SK-N-SH treated with all-trans-retinoic acid at 6 μM for 48 hours (cell line): ENCODE measurements around the gene MYRF.
A peak's percentile ranks its signal among the peaks of the same experiment; 100 is the strongest.

Source experiments
- ATAC-seq: fragments of 200-7000 bp; cut with Tn5 transposase; 3 replicates; pipeline ENCODE4 v1.9.1; 2020; ENCODE audit warnings: mild to moderate bottlenecking, moderate library complexity
- ARNTL ChIP-seq: fragments of 450-650 bp; formaldehyde crosslinking; IDR thresholded peaks from 2 replicates; pipeline ENCODE4 v1.5.0; 2020; ENCODE audit warnings: low read depth, mild to moderate bottlenecking, moderate library complexity, borderline replicate concordance
- BACH2 ChIP-seq: fragments of 250-450 bp; sonication (Bioruptor Pico); IDR thresholded peaks from 2 replicates; pipeline ENCODE4 v1.9.0; 2021; ENCODE audit warnings: mild to moderate bottlenecking, borderline replicate concordance
- CSDC2 ChIP-seq: fragments of 250-450 bp; sonication (Bioruptor Pico); IDR thresholded peaks from 2 replicates; pipeline ENCODE4 v1.5.0; 2020; ENCODE audit warnings: mild to moderate bottlenecking, moderate library complexity
- ESRRG ChIP-seq: fragments of 250-450 bp; sonication (Bioruptor Pico); IDR thresholded peaks from 2 replicates; pipeline ENCODE4 v1.6.1; 2021; ENCODE audit warnings: mild to moderate bottlenecking
- GLIS3 ChIP-seq: fragments of 250-450 bp; sonication (Bioruptor Pico); IDR thresholded peaks from 2 replicates; pipeline ENCODE4 v1.5.0; 2020; ENCODE audit warnings: mild to moderate bottlenecking, moderate library complexity
- ISL1 ChIP-seq: fragments of 250-450 bp; sonication (Bioruptor Pico); IDR thresholded peaks from 2 replicates; pipeline ENCODE4 v2.1.2; 2022; ENCODE audit warnings: mild to moderate bottlenecking, moderate library complexity
- OSR1 ChIP-seq: fragments of 250-450 bp; sonication (Bioruptor Pico); IDR thresholded peaks from 2 replicates; pipeline ENCODE4 v1.8.0; 2022; ENCODE audit warnings: moderate library complexity, mild to moderate bottlenecking, inconsistent platforms
- PPARA ChIP-seq: fragments of 250-450 bp; sonication (Bioruptor Pico); IDR thresholded peaks from 2 replicates; pipeline ENCODE4 v1.5.0; 2020; ENCODE audit warnings: mild to moderate bottlenecking, borderline replicate concordance
- RARB ChIP-seq: fragments of 250-450 bp; sonication (Bioruptor Pico); IDR thresholded peaks from 2 replicates; pipeline ENCODE4 v1.8.0; 2021; ENCODE audit warnings: mild to moderate bottlenecking, moderate library complexity
- SNAI2 ChIP-seq: fragments of 250-450 bp; sonication (Bioruptor Pico); IDR thresholded peaks from 2 replicates; pipeline ENCODE4 v1.5.0; 2020; ENCODE audit warnings: mild to moderate bottlenecking, moderate library complexity
- TCF4 ChIP-seq: fragments of 250-450 bp; sonication (Bioruptor Pico); IDR thresholded peaks from 2 replicates; pipeline ENCODE4 v1.8.0; 2021; ENCODE audit warnings: mild to moderate bottlenecking, moderate library complexity, borderline replicate concordance
- TOX ChIP-seq: fragments of 250-450 bp; sonication (Bioruptor Pico); IDR thresholded peaks from 2 replicates; pipeline ENCODE4 v1.8.0; 2021; ENCODE audit warnings: mild to moderate bottlenecking, moderate library complexity, borderline replicate concordance
- ZFP30 ChIP-seq: fragments of 450-650 bp; formaldehyde crosslinking; IDR thresholded peaks from 2 replicates; pipeline ENCODE4 v1.5.0; 2022; ENCODE audit warnings: mild to moderate bottlenecking, moderate library complexity
- ZNF565 ChIP-seq: fragments of 450-650 bp; formaldehyde crosslinking; conservative IDR thresholded peaks from 2 replicates; pipeline ENCODE4 v1.5.0; 2020; ENCODE audit warnings: low read depth, mild to moderate bottlenecking, moderate library complexity
- ZNF70 ChIP-seq: fragments of 450-650 bp; formaldehyde crosslinking; IDR thresholded peaks from 2 replicates; pipeline ENCODE4 v1.5.0; 2020; ENCODE audit warnings: mild to moderate bottlenecking, moderate library complexity
- ZNF8 ChIP-seq: fragments of 450-650 bp; formaldehyde crosslinking; IDR thresholded peaks from 2 replicates; pipeline ENCODE4 v1.5.0; 2020; ENCODE audit warnings: mild to moderate bottlenecking, moderate library complexity
- TF ChIP-seq, protein P1 (sequence below): fragments of 250-450 bp; sonication (Bioruptor Pico); IDR thresholded peaks from 2 replicates; pipeline ENCODE4 v1.8.0; 2021; ENCODE audit warnings: low read depth, mild to moderate bottlenecking, moderate library complexity, borderline replicate concordance
- TF ChIP-seq, protein P2 (sequence below): fragments of 250-450 bp; sonication (Bioruptor Pico); IDR thresholded peaks from 2 replicates; pipeline ENCODE4 v1.5.1; 2021; ENCODE audit warnings: mild to moderate bottlenecking, moderate library complexity
- TF ChIP-seq, protein P3 (sequence below): fragments of 250-450 bp; sonication (Bioruptor Pico); IDR thresholded peaks from 2 replicates; pipeline ENCODE4 v1.5.1; 2020; ENCODE audit warnings: low read depth, mild to moderate bottlenecking, moderate library complexity

MYRF gene

DNA sequence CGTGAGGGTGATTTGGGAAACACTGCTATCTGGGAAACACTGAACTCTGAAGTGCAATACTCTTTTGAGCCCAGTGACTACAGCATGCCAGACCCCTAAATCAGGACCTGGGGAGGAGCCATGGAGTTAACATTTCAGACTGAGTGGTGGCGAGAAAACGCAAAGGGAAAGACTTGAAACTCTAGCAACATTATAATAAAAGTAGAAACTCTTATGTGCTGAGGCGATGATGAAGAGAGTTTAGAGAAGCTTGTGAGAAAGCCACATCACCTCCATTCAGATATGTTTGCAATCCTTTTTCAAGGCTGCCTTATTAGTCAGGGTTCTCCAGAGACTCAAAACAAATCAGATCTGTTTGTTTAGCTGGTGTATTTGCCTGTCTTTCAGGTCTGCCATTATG is 42.1 kb downstream of the MYRF start:
- ATAC-seq, result no peak
- no peak for TF ChIP-seq SNAI2 (CRISPR knock-in tag)
- TF ChIP-seq RARB, result no peak
- TF ChIP-seq ZNF8 (CRISPR knock-in tag), result no peak
- TF ChIP-seq, all 23 proteins: peak for 0

DNA sequence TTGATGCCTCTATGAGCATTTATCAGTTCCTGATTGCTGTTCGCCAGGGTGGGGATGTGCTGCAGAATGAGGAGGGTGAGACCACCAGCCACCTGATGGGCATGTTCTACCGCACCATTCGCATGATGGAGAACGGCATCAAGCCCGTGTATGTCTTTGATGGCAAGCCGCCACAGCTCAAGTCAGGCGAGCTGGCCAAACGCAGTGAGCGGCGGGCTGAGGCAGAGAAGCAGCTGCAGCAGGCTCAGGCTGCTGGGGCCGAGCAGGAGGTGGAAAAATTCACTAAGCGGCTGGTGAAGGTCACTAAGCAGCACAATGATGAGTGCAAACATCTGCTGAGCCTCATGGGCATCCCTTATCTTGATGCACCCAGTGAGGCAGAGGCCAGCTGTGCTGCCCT is 43.0 kb downstream of the MYRF start:
- no peak for ATAC-seq
- TF ChIP-seq, protein P1, sequence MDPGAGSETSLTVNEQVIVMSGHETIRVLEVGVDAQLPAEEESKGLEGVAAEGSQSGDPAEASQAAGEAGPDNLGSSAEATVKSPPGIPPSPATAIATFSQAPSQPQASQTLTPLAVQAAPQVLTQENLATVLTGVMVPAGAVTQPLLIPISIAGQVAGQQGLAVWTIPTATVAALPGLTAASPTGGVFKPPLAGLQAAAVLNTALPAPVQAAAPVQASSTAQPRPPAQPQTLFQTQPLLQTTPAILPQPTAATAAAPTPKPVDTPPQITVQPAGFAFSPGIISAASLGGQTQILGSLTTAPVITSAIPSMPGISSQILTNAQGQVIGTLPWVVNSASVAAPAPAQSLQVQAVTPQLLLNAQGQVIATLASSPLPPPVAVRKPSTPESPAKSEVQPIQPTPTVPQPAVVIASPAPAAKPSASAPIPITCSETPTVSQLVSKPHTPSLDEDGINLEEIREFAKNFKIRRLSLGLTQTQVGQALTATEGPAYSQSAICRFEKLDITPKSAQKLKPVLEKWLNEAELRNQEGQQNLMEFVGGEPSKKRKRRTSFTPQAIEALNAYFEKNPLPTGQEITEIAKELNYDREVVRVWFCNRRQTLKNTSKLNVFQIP, result no peak
- TF ChIP-seq TOX (CRISPR knock-in tag) (no peak), ARNTL (CRISPR knock-in tag) (no peak)

DNA sequence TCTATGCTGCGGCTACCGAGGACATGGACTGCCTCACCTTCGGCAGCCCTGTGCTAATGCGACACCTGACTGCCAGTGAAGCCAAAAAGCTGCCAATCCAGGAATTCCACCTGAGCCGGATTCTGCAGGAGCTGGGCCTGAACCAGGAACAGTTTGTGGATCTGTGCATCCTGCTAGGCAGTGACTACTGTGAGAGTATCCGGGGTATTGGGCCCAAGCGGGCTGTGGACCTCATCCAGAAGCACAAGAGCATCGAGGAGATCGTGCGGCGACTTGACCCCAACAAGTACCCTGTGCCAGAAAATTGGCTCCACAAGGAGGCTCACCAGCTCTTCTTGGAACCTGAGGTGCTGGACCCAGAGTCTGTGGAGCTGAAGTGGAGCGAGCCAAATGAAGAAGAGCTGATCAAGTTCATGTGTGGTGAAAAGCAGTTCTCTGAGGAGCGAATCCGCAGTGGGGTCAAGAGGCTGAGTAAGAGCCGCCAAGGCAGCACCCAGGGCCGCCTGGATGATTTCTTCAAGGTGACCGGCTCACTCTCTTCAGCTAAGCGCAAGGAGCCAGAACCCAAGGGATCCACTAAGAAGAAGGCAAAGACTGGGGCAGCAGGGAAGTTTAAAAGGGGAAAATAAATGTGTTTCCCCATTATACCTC is 43.6 kb downstream of the MYRF start:
- no peak for ATAC-seq
- no peak for TF ChIP-seq TCF4 (CRISPR knock-in tag)
- TF ChIP-seq TOX (CRISPR knock-in tag), result no peak
- TF ChIP-seq BACH2 (CRISPR knock-in tag), result no peak
- TF ChIP-seq, protein P2, sequence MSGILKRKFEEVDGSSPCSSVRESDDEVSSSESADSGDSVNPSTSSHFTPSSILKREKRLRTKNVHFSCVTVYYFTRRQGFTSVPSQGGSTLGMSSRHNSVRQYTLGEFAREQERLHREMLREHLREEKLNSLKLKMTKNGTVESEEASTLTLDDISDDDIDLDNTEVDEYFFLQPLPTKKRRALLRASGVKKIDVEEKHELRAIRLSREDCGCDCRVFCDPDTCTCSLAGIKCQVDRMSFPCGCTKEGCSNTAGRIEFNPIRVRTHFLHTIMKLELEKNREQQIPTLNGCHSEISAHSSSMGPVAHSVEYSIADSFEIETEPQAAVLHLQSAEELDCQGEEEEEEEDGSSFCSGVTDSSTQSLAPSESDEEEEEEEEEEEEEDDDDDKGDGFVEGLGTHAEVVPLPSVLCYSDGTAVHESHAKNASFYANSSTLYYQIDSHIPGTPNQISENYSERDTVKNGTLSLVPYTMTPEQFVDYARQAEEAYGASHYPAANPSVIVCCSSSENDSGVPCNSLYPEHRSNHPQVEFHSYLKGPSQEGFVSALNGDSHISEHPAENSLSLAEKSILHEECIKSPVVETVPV, result no peak
- TF ChIP-seq ZNF8 (CRISPR knock-in tag), result no peak
- TF ChIP-seq SNAI2 (CRISPR knock-in tag), result no peak
- TF ChIP-seq ZNF565, result no peak
- TF ChIP-seq ESRRG (CRISPR knock-in tag), result no peak
- TF ChIP-seq ISL1 (CRISPR knock-in tag), result no peak
- TF ChIP-seq ZNF70 (CRISPR knock-in tag), result no peak
- TF ChIP-seq GLIS3, result no peak
- TF ChIP-seq, protein P3, sequence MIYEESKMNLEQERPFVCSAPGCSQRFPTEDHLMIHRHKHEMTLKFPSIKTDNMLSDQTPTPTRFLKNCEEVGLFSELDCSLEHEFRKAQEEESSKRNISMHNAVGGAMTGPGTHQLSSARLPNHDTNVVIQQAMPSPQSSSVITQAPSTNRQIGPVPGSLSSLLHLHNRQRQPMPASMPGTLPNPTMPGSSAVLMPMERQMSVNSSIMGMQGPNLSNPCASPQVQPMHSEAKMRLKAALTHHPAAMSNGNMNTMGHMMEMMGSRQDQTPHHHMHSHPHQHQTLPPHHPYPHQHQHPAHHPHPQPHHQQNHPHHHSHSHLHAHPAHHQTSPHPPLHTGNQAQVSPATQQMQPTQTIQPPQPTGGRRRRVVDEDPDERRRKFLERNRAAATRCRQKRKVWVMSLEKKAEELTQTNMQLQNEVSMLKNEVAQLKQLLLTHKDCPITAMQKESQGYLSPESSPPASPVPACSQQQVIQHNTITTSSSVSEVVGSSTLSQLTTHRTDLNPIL, result no peak
- TF ChIP-seq RARB, result no peak
- TF ChIP-seq, all 23 proteins: peak for 0

DNA sequence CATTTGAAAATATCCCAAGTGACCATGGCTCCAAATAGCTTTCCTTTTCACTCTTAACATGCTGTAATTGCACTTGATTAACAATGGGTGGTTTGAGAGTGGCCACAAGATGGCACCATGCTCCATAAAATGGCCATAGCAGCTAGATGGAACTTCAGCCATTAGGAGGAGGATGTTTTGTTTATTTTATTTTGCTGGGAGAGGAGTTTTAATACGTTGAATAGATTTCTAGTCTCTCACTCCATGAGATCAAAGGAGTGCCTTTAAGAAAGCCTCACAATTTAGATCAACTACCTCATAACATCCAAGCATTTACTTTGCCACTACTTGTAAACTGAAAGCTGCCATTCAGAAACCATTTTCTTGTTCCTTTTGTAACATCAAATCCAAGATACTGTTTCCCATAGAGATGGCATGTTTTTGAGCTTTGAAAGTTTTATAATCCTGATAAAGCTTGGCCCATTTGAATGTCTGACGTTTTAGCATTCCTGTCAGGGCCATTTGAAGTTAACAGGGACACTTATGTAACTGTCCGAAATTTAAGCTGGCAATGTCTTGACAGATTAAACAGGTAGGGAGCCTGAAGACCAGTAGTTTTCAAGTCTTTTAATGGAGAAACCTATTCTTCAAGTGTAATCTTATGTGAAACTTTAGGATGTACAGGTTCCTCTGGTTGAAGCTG is 45.0 kb downstream of the MYRF start:
- TF ChIP-seq ISL1 (CRISPR knock-in tag), result no peak
- no peak for TF ChIP-seq ARNTL (CRISPR knock-in tag)
- TF ChIP-seq OSR1 (CRISPR knock-in tag), result no peak
- no peak for TF ChIP-seq CSDC2 (CRISPR knock-in tag)
- no peak for TF ChIP-seq BACH2 (CRISPR knock-in tag)
- no peak for TF ChIP-seq ESRRG (CRISPR knock-in tag)
- TF ChIP-seq RARB, result no peak
- peak; percentile 54 for ATAC-seq

DNA sequence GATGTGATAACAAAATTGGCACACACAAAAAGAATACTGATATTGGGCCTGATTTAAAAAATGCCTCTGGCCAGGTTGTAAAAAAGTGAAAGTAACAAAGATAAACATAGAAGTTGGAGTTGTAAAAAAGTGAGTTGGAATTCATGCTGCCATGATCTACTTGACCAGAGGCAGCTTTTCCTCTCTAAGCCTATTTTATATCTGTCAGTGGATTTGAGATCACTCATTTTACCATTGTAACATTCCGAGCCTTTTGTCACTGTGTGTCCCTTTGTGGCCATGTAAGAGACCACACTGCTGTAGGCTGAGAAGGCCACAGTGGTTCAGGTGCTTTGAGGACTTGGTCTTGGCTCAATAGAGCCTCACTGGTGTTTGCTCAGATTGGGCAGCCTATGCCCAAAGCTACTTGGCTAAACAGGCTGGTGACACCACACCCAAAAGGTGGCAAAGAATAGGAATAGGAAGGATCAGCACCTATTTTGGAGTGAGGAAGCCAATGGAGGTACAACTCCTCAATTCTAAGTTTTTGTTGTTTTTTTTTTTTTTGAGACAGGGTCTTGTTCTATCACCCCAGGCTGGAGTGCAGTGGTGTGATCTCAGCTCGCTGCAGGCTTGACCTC is 47.3 kb downstream of the MYRF start:
- TF ChIP-seq ISL1 (CRISPR knock-in tag) (no peak), ESRRG (CRISPR knock-in tag) (no peak), OSR1 (CRISPR knock-in tag) (no peak), ARNTL (CRISPR knock-in tag) (no peak)
- ATAC-seq, result no peak

DNA sequence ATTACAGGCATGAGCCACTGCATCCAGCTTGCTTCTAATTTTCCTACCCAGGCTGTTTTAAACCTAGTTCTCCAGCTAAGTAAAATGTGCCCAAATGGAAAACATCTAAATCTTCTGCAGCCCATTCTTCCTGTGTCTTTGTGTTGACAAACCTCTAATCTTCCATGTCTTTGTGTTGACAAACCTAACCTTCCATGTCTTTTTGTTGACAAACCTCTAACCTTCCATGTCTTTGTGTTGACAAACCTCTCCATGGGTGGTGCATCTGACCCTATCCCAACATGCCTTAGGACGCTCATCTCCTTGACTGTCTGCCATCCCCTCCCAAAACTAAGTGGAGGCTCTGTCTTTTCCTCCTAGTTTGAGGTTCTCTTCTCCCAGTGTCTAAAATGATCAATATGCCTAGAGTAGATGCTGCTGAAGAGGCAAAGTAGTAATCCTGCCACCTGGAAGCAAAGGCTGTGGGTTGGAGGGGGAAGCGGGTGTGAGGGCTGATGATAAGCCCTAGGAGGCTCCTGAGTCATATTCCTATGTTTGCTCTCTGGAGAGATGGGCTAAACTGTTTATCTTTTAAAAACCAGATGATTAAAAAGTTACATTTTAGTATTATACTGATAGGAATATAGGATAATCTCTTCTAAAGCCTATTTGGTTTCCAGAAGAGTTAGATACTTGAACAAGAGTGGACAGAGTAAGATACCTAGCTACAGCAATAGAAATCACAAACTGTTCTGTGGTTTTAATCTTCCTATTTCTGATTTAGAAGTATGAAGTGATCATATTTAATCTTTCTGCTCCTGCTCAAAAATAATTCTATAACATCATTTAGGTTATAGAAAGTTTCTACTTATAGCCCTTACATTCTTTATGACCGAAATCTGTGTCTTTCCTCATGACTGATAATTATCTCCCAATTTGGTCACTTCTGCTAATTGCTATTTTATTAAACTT is 48.2 kb downstream of the MYRF start:
- no peak for ATAC-seq
- TF ChIP-seq ARNTL (CRISPR knock-in tag) (no peak), PPARA (no peak), ZFP30 (no peak), ESRRG (CRISPR knock-in tag) (no peak), SNAI2 (CRISPR knock-in tag) (no peak)
